ENCODE data around the gene CTSK.
A peak's percentile ranks its signal among the peaks of the same experiment; 100 is the strongest.
"Not testable (repeated sequence)": the region's sequence is repeated elsewhere in the genome, so short reads cannot be mapped to it uniquely, and the experiment has no call there.

Gene CTSK

GRCh38 chr1:150804671-150805070, 3.4 kb downstream of the CTSK start:
- DNase-seq, result no peak

- no peak for DNase-seq
These were observed 9.0 kb downstream of the CTSK start for GRCh38 chr1:150799089-150799488.

- peak; percentile 75 for DNase-seq
These were observed 9.5 kb downstream of the CTSK start for GRCh38 chr1:150798525-150798924.

DNA sequence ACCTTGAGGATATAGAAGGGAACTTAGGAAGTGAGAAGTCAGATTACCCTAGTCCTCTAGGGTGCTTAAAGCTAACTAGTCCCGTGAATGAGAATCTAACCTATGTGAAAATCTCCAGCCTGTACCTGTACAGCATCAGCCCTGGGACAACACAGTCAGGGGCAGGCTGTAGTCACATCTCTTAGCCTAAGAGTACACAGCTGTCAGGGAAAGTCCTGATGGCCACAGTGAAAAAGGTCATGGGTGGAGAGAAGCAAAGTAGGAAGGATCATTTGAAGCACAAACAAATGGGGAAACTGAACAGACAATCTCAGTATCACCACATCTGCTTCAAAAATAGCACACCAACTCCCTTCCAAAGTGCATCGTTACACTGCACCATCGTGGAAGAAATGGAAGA, 11.7 kb downstream of the CTSK start:
- no peak for DNase-seq

- DNase-seq, result not testable (repeated sequence)
These were observed 14.3 kb downstream of the CTSK start for GRCh38 chr1:150793778-150794177.

- no peak for DNase-seq
These were observed 14.8 kb downstream of the CTSK start for GRCh38 chr1:150793221-150793620.

GRCh38 chr1:150791585-150791984, 16.5 kb downstream of the CTSK start:
- DNase-seq, result no peak

- DNase-seq, result no peak
These were observed 18.7 kb downstream of the CTSK start for GRCh38 chr1:150789396-150789795.

- no peak for DNase-seq
These were observed 19.1 kb downstream of the CTSK start for GRCh38 chr1:150788946-150789345.

DNA sequence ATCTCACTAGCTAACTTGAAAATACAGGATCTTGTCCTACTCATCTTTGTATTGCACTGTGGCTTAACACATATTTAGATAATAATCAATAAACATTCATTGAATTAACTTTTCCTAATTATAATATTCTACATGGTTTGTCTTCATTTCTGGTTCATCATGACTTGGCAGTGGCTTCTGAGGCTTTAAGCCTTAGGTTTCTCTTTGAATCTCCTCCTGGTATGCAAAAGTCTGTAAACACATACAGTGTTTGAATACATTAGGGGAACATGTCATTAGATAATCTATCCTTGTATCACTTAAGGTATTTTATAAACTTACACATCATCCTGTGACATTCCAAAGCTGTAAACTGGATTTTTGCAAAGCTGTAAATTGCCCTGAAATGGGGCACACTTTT, 20.6 kb downstream of the CTSK start:
- DNase-seq, result no peak

- no peak for DNase-seq
These were observed 27.6 kb downstream of the CTSK start for GRCh38 chr1:150780510-150780909.

DNA sequence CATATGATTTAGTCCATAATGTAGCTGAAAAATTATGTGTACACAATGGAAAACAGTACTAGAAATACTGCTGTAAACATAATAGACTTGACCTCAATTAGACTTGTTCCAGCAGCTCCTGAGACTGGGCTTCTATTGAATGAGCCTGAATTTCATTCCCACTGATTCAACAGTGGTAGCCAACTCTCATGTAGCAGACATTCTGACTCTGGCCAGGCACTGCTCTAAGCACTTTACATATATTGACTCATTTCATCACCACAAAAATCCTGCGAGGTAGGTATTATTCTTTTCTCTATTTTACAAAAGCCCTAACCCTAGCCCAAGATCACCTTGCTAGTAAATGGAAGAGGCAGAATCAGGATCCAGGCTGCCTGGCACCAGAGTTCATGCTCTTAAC, 29.7 kb downstream of the CTSK start:
- DNase-seq, result no peak

GRCh38 chr1:150777544-150777943, 30.5 kb downstream of the CTSK start:
- DNase-seq, result no peak

DNA sequence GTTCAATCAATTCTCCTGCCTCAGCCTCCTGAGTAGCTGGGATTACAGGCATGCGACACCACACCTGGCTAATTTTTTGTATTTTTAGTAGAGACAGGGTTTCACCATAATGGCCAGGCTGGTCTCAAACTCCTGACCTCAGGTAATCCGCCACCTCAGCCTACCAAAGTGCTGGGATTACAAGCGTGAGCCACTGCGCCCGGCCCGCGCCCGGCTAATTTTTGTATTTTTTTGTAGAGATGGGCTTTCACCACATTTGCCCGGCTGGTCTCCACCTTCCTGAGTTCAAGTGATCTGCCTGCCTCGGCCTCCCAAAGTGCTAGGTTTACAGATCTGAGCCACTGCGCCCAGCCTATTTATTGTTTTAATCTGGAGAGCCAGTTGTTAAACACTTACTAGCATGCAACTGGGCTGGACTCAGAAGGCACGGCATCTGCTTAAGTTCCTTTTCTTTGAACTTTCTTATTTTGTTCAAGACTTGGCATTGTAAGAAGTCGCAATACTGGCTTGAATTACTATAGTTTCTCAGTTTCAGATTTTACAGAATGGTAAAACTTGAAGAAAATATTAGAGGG, 32.0 kb downstream of the CTSK start:
- not testable (repeated sequence) for DNase-seq

DNA sequence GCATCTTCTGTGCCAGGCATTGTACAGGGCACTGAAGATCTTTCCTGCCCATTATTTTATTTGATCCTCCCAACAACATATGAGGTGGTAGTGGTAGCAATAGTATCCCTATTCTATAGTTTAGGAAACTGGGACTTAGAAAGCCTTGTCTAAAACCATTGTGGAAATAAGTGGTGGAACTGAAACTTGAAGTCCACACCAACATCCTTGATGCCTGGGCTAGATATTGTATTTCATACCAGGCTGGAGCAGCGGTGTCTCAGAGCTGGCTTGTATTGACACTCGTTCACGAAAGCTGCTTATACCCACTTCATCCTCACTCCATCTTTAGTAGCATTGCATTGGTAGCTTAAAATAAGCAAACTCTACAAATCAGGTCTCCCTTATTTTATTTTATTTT, 32.8 kb downstream of the CTSK start:
- DNase-seq, result no peak

- DNase-seq, result no peak
These were observed 35.7 kb downstream of the CTSK start for GRCh38 chr1:150772326-150772725.

GRCh38 chr1:150767704-150768103, 40.4 kb downstream of the CTSK start:
- DNase-seq, result not testable (repeated sequence)

DNA sequence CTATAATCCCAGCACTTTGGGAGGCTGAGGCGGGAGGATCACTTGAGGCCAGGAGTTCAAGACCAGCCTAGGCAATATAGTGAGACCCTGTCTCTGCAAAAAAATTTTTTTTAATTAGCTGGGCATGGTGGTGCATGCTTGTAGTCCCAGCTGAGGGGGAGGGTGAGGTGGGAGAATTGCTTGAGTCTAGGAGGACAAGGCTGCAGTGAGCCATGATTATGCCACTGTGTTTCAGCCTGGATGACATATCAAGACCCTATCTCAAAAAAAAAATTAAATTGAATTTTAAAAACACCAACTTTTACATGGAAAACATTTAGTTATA, 42.1 kb downstream of the CTSK start:
- DNase-seq, result not testable (repeated sequence)

DNA sequence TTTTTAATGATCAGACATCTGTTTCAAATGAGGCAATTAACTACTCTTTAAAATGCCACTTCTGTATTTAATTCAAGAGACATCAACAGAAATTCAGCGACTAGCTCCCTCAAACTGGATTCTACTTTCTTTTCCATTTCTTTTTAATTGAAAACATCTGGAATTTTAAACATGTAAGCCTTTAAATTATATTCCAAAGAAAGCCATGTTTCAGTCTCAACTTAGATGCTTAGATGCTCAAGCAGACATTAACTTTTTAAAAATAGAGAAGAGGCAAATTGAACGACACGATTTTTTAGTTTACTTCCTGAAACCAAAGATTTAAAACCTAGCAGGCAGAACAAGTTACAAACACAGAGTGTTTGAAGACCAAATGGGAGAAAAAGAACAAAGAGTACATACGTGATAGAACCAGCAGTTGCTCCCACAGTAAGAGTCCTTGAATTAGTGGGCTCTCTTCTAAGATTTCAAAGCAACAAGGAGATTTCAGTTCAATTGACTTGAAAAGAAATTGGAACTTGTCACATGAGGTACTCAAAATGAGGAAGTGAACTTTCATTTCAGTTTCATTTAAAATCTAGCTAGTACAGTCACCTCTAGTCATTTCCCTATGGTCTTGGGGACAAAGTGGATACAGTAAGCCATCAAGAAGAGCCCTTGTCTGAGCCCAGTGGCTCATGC, 42.6 kb downstream of the CTSK start, which contains the start of gene CTSS:
CTSS (minus strand) TSS at position 483 of the 681 bp plus-strand sequence. CDS start 1,015 bp downstream, outside the sequence.
- peak; percentile 26 for DNase-seq

GRCh38 chr1:150764617-150765101, 43.4 kb downstream of the CTSK start:
- peak; percentile 30 for DNase-seq

GRCh38 chr1:150763018-150763417, 45.0 kb downstream of the CTSK start:
- DNase-seq, result no peak

DNA sequence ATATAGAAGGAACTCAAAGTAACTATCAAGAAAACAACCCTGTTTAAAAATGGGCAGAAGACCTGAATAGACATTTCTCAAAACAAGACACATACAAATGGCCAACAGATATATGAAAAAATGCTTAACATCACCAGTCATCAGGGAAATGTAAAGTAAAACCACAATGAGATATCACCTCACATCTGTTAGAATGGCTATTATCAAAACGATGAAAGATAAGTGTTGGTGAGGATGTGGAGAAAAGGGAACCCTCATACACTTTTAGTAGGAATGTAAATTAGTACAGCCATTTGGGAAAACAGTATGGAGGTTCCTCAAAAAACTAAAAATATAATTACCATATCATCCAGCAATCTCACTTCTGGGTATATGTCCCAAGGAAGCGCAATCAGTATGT, 45.5 kb downstream of the CTSK start:
- no peak for DNase-seq

DNA sequence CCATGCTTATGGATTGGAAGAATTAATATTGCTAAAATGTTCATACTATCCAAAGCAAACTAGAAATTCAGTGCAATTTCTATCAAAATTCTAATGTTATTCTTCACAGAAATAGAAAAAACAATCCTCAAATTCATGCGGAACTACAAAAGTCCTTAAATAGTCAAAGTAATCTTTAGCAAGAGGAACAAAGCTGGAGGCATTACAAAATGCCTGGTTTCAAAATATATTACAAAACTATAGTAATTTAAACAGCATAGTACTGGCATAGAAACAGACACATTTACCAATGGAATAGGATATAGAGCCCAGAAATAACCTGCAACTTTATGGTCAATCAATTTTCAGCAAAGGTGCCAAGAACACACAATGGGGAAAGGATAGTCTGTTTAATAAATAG, 46.3 kb downstream of the CTSK start:
- DNase-seq, result no peak

GRCh38 chr1:150760013-150760412, 48.0 kb downstream of the CTSK start:
- no peak for DNase-seq

- no peak for DNase-seq
These were observed 54.6 kb downstream of the CTSK start for GRCh38 chr1:150753416-150753815.

Data from eye (tissue), 1 donor.